ENCODE measurements around the gene C4orf33. TPM values are rescaled to one million over a fixed set of nuclear protein-coding genes. Genes with fewer than 3 reads are reported as not detected.

C4orf33 gene
- total and polyA plus RNA-seq, 9 of the 15 experiments (the other 6 are each of a cell fraction or from before 2014, with no cell fraction given) = 16.7 to 42.0 (median 27.5) TPM

DNA sequence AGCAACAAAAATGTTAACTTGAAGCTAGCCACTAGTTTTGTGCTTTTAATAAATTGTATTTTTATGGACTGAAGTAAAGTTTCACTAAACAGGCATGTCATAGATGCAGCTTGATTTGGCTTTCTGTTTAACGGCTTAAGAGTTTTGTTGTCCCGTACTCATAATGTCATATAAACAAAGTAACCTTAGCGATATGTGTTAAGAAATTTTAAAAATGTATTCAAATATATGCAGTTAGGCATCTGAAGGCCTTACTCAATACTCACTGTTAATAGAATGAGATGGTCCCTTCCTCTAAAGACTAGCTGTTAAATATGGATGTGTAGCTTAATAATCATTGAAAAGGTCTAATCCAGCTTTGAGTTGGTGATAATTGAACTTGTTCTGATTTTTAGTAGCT is 1.6 kb upstream of the C4orf33 start:
- Histone ChIP-seq H4K20me1 (replicated peaks; ENCODE audit: control insufficient read depth, insufficient read depth, low read length) (peaks cover 13% of the 10 kb centered on the region; the same call in 1 of the 2 replicates), H3K9me3 (replicated peaks; ENCODE audit: control insufficient read depth, insufficient read depth, low read depth, low read length) (no peaks in the 10 kb centered on the region), H3K4me3 (peak overlapping the region; percentile 68), H3K9ac (ENCODE audit: insufficient read depth in 1 of 2, low read depth in 2 of 2, low read length in 2 of 2) (peak overlapping the region in 1 of 2 experiments; percentile 85; a peak in 3 of 4 replicates), H3K4me2 (ENCODE audit: insufficient read depth, low read length) (peak overlapping the region; percentile 87), H3K36me3 (ENCODE audit: control insufficient read depth, insufficient read depth, low read length) (no peaks in the 10 kb centered on the region), H3K4me1 (replicated peaks in 1 of 2; ENCODE audit: control insufficient read depth in 2 of 2, insufficient read depth in 2 of 2, low read length in 2 of 2) (peaks cover 0 to 7% of the 10 kb centered on the region in 2 experiments; a peak in 3 of 5 replicates), H3K79me2 (ENCODE audit: control insufficient read depth, insufficient read depth, low read length) (peaks cover 86% of the 10 kb centered on the region), H3K27me3 (ENCODE audit: control insufficient read depth in 2 of 2, insufficient read depth in 2 of 2, low read length in 2 of 2) (no peaks in the 10 kb centered on the region), H2AFZ (ENCODE audit: low read depth, low read length) (peak overlapping the region; percentile 37), H3K9me1 (ENCODE audit: control insufficient read depth, insufficient read depth, low read length) (no peaks in the 10 kb centered on the region), H3K27ac (ENCODE audit: extremely low read depth, low read depth, low read length) (peak overlapping the region; percentile 93; the same call in 2 of the 3 replicates)
- intact Hi-C loops (cut with micrococcal nuclease) = loop anchor here (10.0 kb wide), 2 partner anchors 220 to 520 kb away; no protein-coding TSS in a partner anchor
- TF ChIP-seq, protein P1, sequence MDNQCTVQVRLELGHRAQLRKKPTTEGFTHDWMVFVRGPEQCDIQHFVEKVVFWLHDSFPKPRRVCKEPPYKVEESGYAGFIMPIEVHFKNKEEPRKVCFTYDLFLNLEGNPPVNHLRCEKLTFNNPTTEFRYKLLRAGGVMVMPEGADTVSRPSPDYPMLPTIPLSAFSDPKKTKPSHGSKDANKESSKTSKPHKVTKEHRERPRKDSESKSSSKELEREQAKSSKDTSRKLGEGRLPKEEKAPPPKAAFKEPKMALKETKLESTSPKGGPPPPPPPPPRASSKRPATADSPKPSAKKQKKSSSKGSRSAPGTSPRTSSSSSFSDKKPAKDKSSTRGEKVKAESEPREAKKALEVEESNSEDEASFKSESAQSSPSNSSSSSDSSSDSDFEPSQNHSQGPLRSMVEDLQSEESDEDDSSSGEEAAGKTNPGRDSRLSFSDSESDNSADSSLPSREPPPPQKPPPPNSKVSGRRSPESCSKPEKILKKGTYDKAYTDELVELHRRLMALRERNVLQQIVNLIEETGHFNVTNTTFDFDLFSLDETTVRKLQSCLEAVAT (IDR thresholded peaks at IDR 0.05) = no peak
- TF ChIP-seq MEF2A (IDR thresholded peaks at IDR 0.05; ENCODE audit: control insufficient read depth, low read depth, low read length) (no peak), FOS (IDR thresholded peaks at IDR 0.05; ENCODE audit: extremely low read depth, insufficient read length) (no peak), ETV1 (tag; conservative IDR thresholded peaks at IDR 0.05; ENCODE audit: low read depth) (no peak), CEBPG (CRISPR knock-in tag; IDR thresholded peaks at IDR 0.05) (no peak), CEBPG (tag; conservative IDR thresholded peaks at IDR 0.05 in 1 of 2, IDR thresholded peaks at IDR 0.05 in 1 of 2) (0 out of 4 replicates have a peak, but pooled peaks of 1 of the 2 experiments have one; percentile 27), POU5F1 (IDR thresholded peaks at IDR 0.05; ENCODE audit: borderline replicate concordance, low read depth, low read length, partially characterized antibody) (no peak), IRF2 (CRISPR knock-in tag; IDR thresholded peaks at IDR 0.05) (no peak)
- no TSS peak for BruUV-seq (replicated peaks)
- WGBS (ENCODE audit: insufficient coverage, low coverage, missing lambda C conversion rate) = 1% methylated on average over 3 of the region's 3 CpGs
- no peak for FAIRE-seq
- DNase-seq (ENCODE audit: extremely low read depth in 1 of 4, low spot score in 3 of 4) = no peak
- POLR2A ChIA-PET = interaction anchor here (0.7 kb wide), 1 partner anchor 83 kb away, joined by 4 read pairs; no protein-coding TSS in a partner anchor
- ATAC-seq = no peak
- in situ Hi-C loops (cut with MboI) = no loop called here
- CTCF ChIA-PET (ENCODE audit: low intra/inter-chr PET ratio) = no interaction called here

Measured in K562 (cell line).